ENCODE data around the gene ARFGEF2.

- TF ChIP-seq CTCF (IDR thresholded peaks at IDR 0.05) (peak in 1 of 3 donors; percentile 7), POLR2A (IDR thresholded peaks at IDR 0.05) (peak in 1 of 2 donors; percentile 28)
Observed at GRCh38 chr20:49046087-49046900, 124.8 kb downstream of the ARFGEF2 start, which contains the start of gene CSE1L.

Data from lower leg skin (tissue), 3 donors.